ENCODE data around the gene GNE. TPM values are rescaled to one million over a fixed set of nuclear protein-coding genes. Genes with fewer than 3 reads are reported as not detected.
"Not testable (repeated sequence)": the region's sequence is repeated elsewhere in the genome, so short reads cannot be mapped to it uniquely, and the experiment has no call there.

The GNE gene
- total and polyA plus RNA-seq, 4 donors, result 5.1 to 18.4 (median 13.7) TPM

GRCh38 chr9:36276781-36277181 lies 18.5 kb upstream of the GNE start:
- peak; percentile 78 to 92 (median 91) for DNase-seq

DNA sequence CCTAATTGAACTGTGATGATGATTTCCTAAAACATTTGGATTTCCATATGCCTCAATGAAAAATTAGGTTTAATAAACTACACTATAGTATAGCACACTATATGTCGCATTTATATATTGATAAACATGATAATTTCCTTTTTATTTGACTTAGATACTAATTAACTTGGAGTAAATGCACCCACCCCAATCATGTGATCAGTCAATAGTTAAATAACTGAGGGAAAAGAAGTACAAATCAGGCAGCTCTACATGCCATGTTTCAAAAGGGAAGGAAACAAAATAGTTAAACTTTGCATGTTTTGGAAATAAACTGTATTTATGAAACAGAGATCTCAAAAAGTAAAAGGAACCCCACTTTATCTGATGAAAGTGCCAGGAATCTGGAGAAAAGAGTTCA lies 18.0 kb upstream of the GNE start:
- H3K9ac ChIP-seq (ENCODE audit: insufficient read depth in 1 of 2, low read length in 2 of 2), result peak overlapping the region in 1 of 2 donors; percentile 67

More at GRCh38 chr9:36276781-36277181, 18.5 kb upstream of the GNE start:
- Histone ChIP-seq H3K4me3 (no peak overlapping the region), H3K36me3 (ENCODE audit: control insufficient read depth in 4 of 4, insufficient read depth in 4 of 4, low read length in 4 of 4) (peaks cover 0 to 3% (median 0%) of the 10 kb centered on the region in 4 donors), H3K9me3 (ENCODE audit: control insufficient read depth in 4 of 4, insufficient read depth in 3 of 4, low read length in 3 of 4) (no peaks in the 10 kb centered on the region), H3K9ac (ENCODE audit: insufficient read depth in 1 of 2, low read length in 2 of 2) (peak overlapping the region in 1 of 2 donors; percentile 67), H3K4me1 (ENCODE audit: control insufficient read depth in 5 of 5, insufficient read depth in 5 of 5, low read length in 5 of 5) (peaks cover 0 to 12% (median 0%) of the 10 kb centered on the region in 5 donors), H3K27me3 (ENCODE audit: control insufficient read depth in 3 of 3, insufficient read depth in 3 of 3, low read length in 2 of 3) (no peaks in the 10 kb centered on the region), H3K27ac (ENCODE audit: low read depth in 1 of 2, low read length in 1 of 2) (no peak overlapping the region)
- TF ChIP-seq, protein P1, sequence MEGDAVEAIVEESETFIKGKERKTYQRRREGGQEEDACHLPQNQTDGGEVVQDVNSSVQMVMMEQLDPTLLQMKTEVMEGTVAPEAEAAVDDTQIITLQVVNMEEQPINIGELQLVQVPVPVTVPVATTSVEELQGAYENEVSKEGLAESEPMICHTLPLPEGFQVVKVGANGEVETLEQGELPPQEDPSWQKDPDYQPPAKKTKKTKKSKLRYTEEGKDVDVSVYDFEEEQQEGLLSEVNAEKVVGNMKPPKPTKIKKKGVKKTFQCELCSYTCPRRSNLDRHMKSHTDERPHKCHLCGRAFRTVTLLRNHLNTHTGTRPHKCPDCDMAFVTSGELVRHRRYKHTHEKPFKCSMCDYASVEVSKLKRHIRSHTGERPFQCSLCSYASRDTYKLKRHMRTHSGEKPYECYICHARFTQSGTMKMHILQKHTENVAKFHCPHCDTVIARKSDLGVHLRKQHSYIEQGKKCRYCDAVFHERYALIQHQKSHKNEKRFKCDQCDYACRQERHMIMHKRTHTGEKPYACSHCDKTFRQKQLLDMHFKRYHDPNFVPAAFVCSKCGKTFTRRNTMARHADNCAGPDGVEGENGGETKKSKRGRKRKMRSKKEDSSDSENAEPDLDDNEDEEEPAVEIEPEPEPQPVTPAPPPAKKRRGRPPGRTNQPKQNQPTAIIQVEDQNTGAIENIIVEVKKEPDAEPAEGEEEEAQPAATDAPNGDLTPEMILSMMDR (IDR thresholded peaks at IDR 0.05; ENCODE audit: control extremely low read depth, extremely low read depth), result no peak
- no peak for ATAC-seq (ENCODE audit: insufficient read depth, low FRiP score)
- 18 to 43% methylated on average over 7 of the region's 7 CpGs for WGBS, 2 donors

GRCh38 chr9:36275060-36275459 lies 16.8 kb upstream of the GNE start:
- H3K27me3 ChIP-seq (ENCODE audit: control insufficient read depth in 3 of 3, insufficient read depth in 3 of 3, low read length in 2 of 3), result no peaks in the 10 kb centered on the region
- 94 to 97% methylated on average over 3 of the region's 3 CpGs for WGBS, 2 donors
- ATAC-seq (ENCODE audit: insufficient read depth, low FRiP score), result no peak
- H3K36me3 ChIP-seq (ENCODE audit: control insufficient read depth in 4 of 4, insufficient read depth in 4 of 4, low read length in 4 of 4), result no peaks in the 10 kb centered on the region
- DNase-seq, result no peak
- TF ChIP-seq, protein P1 (IDR thresholded peaks at IDR 0.05; ENCODE audit: control extremely low read depth, extremely low read depth), result no peak
- no peak overlapping the region for H3K27ac ChIP-seq (ENCODE audit: low read depth in 1 of 2, low read length in 1 of 2)
- peaks cover 0 to 12% (median 0%) of the 10 kb centered on the region in 5 donors for H3K4me1 ChIP-seq (ENCODE audit: control insufficient read depth in 5 of 5, insufficient read depth in 5 of 5, low read length in 5 of 5)
- no peak overlapping the region for H3K9ac ChIP-seq (ENCODE audit: insufficient read depth in 1 of 2, low read length in 2 of 2)
- no peak overlapping the region for H3K4me3 ChIP-seq
- H3K9me3 ChIP-seq (ENCODE audit: control insufficient read depth in 4 of 4, insufficient read depth in 3 of 4, low read length in 3 of 4), result no peaks in the 10 kb centered on the region

More for the DNA sequence above, 18.0 kb upstream of the GNE start:
- Histone ChIP-seq H3K9me3 (ENCODE audit: control insufficient read depth in 4 of 4, insufficient read depth in 3 of 4, low read length in 3 of 4) (no peaks in the 10 kb centered on the region), H3K27me3 (ENCODE audit: control insufficient read depth in 3 of 3, insufficient read depth in 3 of 3, low read length in 2 of 3) (no peaks in the 10 kb centered on the region), H3K4me1 (ENCODE audit: control insufficient read depth in 5 of 5, insufficient read depth in 5 of 5, low read length in 5 of 5) (peaks cover 0 to 12% (median 0%) of the 10 kb centered on the region in 5 donors), H3K27ac (ENCODE audit: low read depth in 1 of 2, low read length in 1 of 2) (no peak overlapping the region), H3K36me3 (ENCODE audit: control insufficient read depth in 4 of 4, insufficient read depth in 4 of 4, low read length in 4 of 4) (peaks cover 0 to 3% (median 0%) of the 10 kb centered on the region in 4 donors), H3K4me3 (no peak overlapping the region)
- TF ChIP-seq, protein P1 (IDR thresholded peaks at IDR 0.05; ENCODE audit: control extremely low read depth, extremely low read depth), result no peak
- no peak for DNase-seq
- WGBS, 2 donors, result 61 to 88% methylated on average over 1 of the region's 1 CpG
- ATAC-seq (ENCODE audit: insufficient read depth, low FRiP score), result no peak

DNA sequence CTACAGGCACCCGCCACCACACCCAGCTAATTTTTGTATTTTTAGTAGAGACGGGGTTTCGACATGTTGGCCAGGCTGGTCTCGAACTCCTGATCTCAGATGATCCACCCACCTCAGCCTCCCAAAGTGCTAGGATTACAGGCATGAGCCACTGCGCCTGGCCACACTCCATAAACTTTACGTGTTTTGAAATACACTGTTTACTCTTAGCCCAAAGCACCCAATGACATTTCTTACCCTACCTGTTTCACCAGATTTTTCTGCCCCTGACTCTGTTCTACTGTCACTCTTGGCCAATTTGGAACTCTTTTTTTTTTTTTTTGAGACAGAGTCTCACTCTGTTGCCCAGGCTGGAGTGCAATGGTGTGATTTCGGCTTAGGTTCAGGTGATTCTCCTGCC lies 15.1 kb upstream of the GNE start:
- H3K4me1 ChIP-seq (ENCODE audit: control insufficient read depth in 5 of 5, insufficient read depth in 5 of 5, low read length in 5 of 5), result peaks cover 0 to 12% (median 0%) of the 10 kb centered on the region in 5 donors
- ATAC-seq (ENCODE audit: insufficient read depth, low FRiP score); H3K9ac ChIP-seq (ENCODE audit: insufficient read depth in 1 of 2, low read length in 2 of 2); H3K27ac ChIP-seq (ENCODE audit: low read depth in 1 of 2, low read length in 1 of 2); H3K9me3 ChIP-seq (ENCODE audit: control insufficient read depth in 4 of 4, insufficient read depth in 3 of 4, low read length in 3 of 4); H3K36me3 ChIP-seq (ENCODE audit: control insufficient read depth in 4 of 4, insufficient read depth in 4 of 4, low read length in 4 of 4); H3K4me3 ChIP-seq; H3K27me3 ChIP-seq (ENCODE audit: control insufficient read depth in 3 of 3, insufficient read depth in 3 of 3, low read length in 2 of 3): not testable (repeated sequence)
- 85 to 91% methylated on average over 7 of the region's 7 CpGs for WGBS, 2 donors
- peak in 1 of 3 donors; percentile 24 for DNase-seq
